GM10266 (cell line): ENCODE data around the gene MTMR3.
A peak's percentile ranks its signal among the peaks of the same experiment; 100 is the strongest.
"Not testable (repeated sequence)": the region's sequence is repeated elsewhere in the genome, so short reads cannot be mapped to it uniquely, and the experiment has no call there.

Source experiments
- DNase-seq: peaks from one replicate; pipeline ENCODE4 v3.0.0; 2012; ENCODE audit errors: extremely low spot score
- CTCF ChIP-seq: IDR thresholded peaks from 2 replicates; pipeline ENCODE4 v1.5.1; 2012; ENCODE audit warnings: mild to moderate bottlenecking, low read depth; ENCODE audit not compliant: control insufficient read depth, insufficient read depth; ENCODE audit errors: missing control alignments

Gene MTMR3

DNA sequence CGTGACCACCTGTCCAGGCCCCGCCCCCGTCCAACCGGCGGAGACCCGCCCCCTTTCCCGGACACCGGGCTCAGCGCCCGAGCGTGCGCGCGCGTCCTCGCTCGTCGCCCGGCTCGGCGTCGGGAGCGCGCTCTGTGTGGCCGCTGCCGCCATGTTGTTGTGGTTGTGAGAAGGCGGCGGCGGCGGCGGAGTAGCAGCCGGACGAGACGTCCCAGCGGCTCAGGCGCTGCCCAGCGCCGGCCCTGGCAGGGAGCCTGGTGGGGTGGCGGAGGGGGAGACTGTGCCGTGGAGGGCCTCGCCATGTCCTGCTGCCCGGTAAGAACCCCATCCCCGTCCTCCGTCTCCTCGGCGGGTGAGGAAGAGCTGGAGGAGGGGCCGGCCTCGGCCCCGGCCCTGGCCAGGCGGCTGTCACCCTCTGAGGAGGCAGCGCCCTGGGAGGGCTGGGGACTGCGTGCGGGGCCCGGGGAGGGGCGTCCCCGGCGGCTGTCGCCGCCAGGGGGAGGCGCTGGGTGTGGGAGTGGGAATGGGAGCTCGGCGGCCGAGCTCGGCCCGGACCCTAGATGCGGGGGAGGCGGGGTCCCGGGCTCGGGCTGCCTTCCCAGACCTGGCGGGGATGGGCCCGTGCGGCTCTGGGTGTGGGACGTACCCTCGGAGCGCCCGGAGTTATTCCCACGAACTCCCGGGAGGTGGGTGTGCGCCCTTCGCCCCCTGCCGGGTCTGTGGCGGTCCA, at the start of gene MTMR3:
MTMR3 (plus strand) TSS at position 130 of the 730 bp plus-strand sequence. CDS start 87,886 bp downstream, outside the sequence.
- TF ChIP-seq CTCF: no peak

DNA sequence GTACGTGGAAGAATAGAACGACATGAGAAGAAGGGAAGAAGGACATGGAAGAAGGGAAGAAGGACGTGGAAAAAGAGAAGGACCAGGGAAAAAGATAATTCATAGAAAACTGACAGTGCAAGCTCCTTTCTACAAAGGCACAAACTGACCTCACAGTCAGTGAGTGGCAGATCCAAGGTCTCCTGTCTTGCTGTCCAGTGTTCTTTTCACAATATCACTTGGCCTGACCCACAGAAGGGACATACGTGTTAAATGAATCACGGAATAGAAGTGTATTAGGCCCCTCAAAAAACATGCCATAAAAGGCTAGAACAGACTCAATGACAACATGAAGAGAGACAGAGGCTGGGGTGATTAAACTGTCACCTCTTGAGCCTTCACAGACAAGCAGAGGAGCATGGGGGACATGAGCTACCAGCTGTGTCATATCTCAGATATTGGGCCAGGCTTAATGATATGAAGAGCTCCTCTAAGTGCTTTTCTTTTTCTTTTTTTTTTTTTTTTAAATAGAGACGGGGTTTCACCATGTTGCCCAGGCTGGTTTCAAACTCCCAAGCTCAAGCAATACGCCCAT, 49.5 kb upstream of the MTMR3 start:
- DNase-seq: no peak
- TF ChIP-seq CTCF: no peak

More for the DNA sequence above, at the start of gene MTMR3:
- peak; percentile 83 for DNase-seq

DNA sequence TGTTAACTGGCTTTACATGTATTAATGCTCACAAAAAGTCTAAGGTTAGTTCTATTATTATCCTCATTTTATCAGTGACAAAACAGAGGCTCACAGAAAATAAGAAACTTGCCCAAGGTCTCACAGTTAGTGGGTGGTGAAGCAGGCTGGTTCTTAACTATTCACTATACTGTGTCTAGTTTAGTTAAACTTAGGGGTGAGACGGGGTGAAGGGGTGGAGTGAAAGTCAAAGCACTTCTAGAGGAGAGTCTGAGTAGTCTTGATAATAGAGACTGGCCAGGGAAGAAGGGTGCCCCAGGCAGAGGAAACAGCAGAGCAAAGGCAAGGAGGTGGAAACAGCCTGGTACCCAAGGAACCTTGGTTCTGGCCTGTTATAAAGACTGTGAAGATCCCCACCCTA, 48.9 kb upstream of the MTMR3 start:
- TF ChIP-seq CTCF: no peak
- DNase-seq: no peak

- not testable (repeated sequence) for DNase-seq
Measured at GRCh38 chr22:29836791-29837370, 46.1 kb upstream of the MTMR3 start.

- peak; percentile 98 for DNase-seq
- TF ChIP-seq CTCF: no peak
Measured at GRCh38 chr22:29837741-29838598, 45.0 kb upstream of the MTMR3 start, which contains the start of gene ASCC2. TSS of gene ASCC2 (minus strand) at chr22:29838274. CDS start at chr22:29832325, 5,949 bp downstream.

- DNase-seq: no peak
- TF ChIP-seq CTCF: no peak
Measured at GRCh38 chr22:29838599-29838956, 44.4 kb upstream of the MTMR3 start.

DNA sequence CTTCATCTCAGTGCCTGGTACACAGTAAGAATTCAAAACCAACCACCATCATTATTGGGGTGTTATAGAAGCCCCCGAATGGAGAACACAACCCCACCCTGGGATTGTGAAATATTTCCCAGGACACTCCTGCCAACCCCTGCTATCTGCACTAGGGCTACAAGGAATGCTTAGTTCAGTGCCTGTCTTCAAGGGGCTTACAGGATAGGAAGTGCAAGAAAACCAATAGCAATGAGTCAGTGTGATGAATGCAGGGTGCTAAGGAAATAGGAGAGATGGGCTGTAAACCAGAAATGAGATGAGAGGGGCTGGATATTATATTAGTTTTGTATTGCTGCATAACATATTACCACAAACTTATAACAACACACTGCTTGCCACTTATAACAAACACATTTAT, 43.9 kb upstream of the MTMR3 start:
- DNase-seq: no peak
- no peak for TF ChIP-seq CTCF
